ENCODE measurements around the gene POU2F1.
"Not testable (repeated sequence)": the region's sequence is repeated elsewhere in the genome, so short reads cannot be mapped to it uniquely, and the experiment has no call there.

Gene POU2F1

GRCh38 chr1:167205306-167206050 lies 15.2 kb upstream of the POU2F1 start:
- not testable (repeated sequence) for DNase-seq (ENCODE audit: low read depth)

GRCh38 chr1:167206166-167206835 lies 14.4 kb upstream of the POU2F1 start:
- no peak for DNase-seq (ENCODE audit: low read depth)

GRCh38 chr1:167207940-167208623 lies 12.6 kb upstream of the POU2F1 start:
- DNase-seq (ENCODE audit: low read depth), result no peak

GRCh38 chr1:167208624-167208976 lies 12.1 kb upstream of the POU2F1 start:
- no peak for DNase-seq (ENCODE audit: low read depth)

GRCh38 chr1:167209044-167209443 lies 11.6 kb upstream of the POU2F1 start:
- no peak for DNase-seq (ENCODE audit: low read depth)

GRCh38 chr1:167210966-167211674 lies 9.6 kb upstream of the POU2F1 start:
- DNase-seq (ENCODE audit: low read depth), result no peak

- no peak for DNase-seq (ENCODE audit: low read depth)
These were observed 8.7 kb upstream of the POU2F1 start for GRCh38 chr1:167212025-167212424.

GRCh38 chr1:167216809-167217208 lies 3.9 kb upstream of the POU2F1 start:
- DNase-seq (ENCODE audit: low read depth), result no peak

GRCh38 chr1:167219194-167219593 lies 1.5 kb upstream of the POU2F1 start:
- no peak for DNase-seq (ENCODE audit: low read depth)

GRCh38 chr1:167219646-167220536 lies 795 bp upstream of the POU2F1 start:
- DNase-seq (ENCODE audit: low read depth), result peak; percentile 83

GRCh38 chr1:167221126-167221737 lies 546 bp downstream of the POU2F1 start:
- DNase-seq (ENCODE audit: low read depth), result peak; percentile 16

GRCh38 chr1:167221738-167222610 lies 1.3 kb downstream of the POU2F1 start:
- DNase-seq (ENCODE audit: low read depth), result peak; percentile 62

GRCh38 chr1:167223144-167224103 lies 2.7 kb downstream of the POU2F1 start:
- no peak for DNase-seq (ENCODE audit: low read depth)

- DNase-seq (ENCODE audit: low read depth), result not testable (repeated sequence)
These were observed 4.1 kb downstream of the POU2F1 start for GRCh38 chr1:167224734-167225235.

- DNase-seq (ENCODE audit: low read depth), result no peak
These were observed 5.2 kb downstream of the POU2F1 start for GRCh38 chr1:167225920-167226319.

- DNase-seq (ENCODE audit: low read depth), result no peak
These were observed 7.3 kb downstream of the POU2F1 start for GRCh38 chr1:167227934-167228378.

- no peak for DNase-seq (ENCODE audit: low read depth)
These were observed 9.2 kb downstream of the POU2F1 start for GRCh38 chr1:167229719-167230385.

GRCh38 chr1:167230437-167230836 lies 9.8 kb downstream of the POU2F1 start:
- no peak for DNase-seq (ENCODE audit: low read depth)

Data from activated T-cell treated with anti-CD3 and anti-CD28 coated beads for 24 hours (primary cell).